Measurements from ENCODE around the gene CIDEC.

DNA sequence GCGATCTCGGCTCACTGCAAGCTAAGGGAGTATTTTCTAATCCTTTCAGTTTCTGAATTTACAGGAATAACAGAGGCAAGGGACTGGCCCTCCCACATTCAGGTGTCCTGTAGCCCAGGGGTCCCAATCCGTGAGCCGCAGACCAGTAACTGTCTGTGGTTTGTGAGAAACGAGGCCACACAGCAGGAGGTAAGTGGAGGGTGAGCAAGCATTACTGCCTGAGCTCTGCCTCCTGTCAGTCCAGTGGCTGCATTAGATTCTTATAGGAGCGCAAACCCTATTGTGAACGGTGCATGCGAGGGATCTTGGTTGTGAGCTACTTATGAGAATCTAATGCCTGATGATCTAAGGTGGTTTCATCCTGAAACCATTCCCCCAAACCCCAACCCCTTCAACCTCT lies 31.8 kb upstream of the CIDEC start:
- TF ChIP-seq CTCF (IDR thresholded peaks at IDR 0.05) (no peak), POLR2AphosphoS5 (IDR thresholded peaks at IDR 0.05) (no peak)
